Measurements from ENCODE around the gene INTS14.

DNA sequence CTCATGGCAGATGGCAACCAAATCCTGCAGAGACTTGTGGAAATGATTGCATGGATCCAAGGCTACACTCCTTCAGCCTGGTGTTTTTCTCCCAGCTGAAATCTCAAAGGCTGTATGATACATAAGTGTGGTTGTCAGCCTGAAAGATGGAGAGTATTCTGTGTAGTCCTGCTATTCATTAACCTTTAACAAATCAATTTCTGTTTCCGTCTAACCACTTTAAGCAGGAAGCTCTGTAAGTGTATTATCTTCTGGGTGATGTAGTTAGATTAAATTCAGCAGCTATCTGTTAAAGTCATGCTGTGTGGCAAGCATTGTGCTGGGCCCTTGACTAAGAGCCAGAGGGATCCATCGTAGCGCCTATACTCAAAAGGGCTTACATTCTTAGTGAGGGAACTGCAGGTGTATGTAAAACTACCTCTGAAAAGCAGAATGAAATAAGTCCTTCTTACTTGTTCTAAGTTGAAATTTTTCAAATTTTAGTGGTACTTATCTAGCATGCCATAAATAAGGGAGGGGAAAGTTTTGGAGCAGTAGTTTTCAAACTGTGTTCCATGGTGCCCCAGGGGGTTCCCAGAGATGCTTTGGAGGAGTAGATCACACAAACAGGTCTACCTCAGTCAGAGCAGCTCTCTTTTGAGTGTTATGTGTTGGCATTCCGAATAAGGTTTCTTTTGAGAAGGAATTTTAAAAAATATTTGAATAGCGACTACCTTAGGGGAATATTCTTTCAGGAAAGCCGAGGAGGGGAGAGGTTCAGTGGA is 51.8 kb downstream of the INTS14 start:
- TF ChIP-seq POLR2A (IDR thresholded peaks at IDR 0.05) = no peak
- TF ChIP-seq, protein P1, sequence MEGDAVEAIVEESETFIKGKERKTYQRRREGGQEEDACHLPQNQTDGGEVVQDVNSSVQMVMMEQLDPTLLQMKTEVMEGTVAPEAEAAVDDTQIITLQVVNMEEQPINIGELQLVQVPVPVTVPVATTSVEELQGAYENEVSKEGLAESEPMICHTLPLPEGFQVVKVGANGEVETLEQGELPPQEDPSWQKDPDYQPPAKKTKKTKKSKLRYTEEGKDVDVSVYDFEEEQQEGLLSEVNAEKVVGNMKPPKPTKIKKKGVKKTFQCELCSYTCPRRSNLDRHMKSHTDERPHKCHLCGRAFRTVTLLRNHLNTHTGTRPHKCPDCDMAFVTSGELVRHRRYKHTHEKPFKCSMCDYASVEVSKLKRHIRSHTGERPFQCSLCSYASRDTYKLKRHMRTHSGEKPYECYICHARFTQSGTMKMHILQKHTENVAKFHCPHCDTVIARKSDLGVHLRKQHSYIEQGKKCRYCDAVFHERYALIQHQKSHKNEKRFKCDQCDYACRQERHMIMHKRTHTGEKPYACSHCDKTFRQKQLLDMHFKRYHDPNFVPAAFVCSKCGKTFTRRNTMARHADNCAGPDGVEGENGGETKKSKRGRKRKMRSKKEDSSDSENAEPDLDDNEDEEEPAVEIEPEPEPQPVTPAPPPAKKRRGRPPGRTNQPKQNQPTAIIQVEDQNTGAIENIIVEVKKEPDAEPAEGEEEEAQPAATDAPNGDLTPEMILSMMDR (IDR thresholded peaks at IDR 0.05) = no peak
